Omental fat pad (tissue), 4 donors: ENCODE measurements around the gene TMEM158. TPM values are rescaled to one million over a fixed set of nuclear protein-coding genes. Genes with fewer than 3 reads are reported as not detected.

Source experiments
- ATAC-seq: fragments of 150-250 bp; one replicate; pipeline ENCODE4 v1.9.1; 2016; ENCODE audit warnings: mild to moderate bottlenecking, moderate library complexity; ENCODE audit not compliant: low FRiP score
- DNase-seq: peaks from one replicate; pipeline ENCODE4 v3.0.0-alpha.2; 2019; ENCODE audit warnings: low spot score
- total RNA-seq, 4 donors: library from RNA; depleted of rRNA; stranded (reverse); fragments of >200 nt; gene quantifications; one replicate each; pipeline ENCODE4 v1.1.0, GENCODE V29; 2016
- TF ChIP-seq, protein P1 (sequence below), 3 donors: fragments of 450-650 bp; IDR thresholded peaks; one replicate each; pipeline ENCODE4 v1.5.1; 2016 to 2017; ENCODE audit warnings: antibody characterized with exemption in 3 of 3, mild to moderate bottlenecking in 3 of 3, moderate library complexity in 2 of 3

Gene TMEM158
- total RNA-seq, 4 donors from 2014 or later = 0.44 to 15.0 (median 3.9) TPM; not detected in 1

DNA sequence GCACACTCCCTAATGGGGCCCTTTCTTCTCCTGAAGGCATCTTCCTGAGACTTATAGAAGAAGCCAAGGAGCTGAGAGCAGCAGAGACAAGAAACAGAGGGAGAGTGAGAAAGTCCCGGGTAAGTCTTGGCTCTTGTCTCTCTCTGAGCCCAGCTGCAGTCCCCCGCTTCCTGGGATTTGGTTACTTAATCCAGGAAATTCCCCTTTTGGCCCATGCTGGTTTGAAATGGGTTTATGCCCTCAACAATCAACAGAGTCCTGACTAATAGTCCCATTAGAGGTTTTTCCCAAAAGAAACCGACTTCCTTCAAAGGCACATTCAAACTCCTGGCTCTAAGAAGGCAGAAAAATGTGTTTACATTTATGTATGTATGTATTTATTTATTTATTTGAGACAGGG is 22.0 kb downstream of the TMEM158 start:
- ATAC-seq = peak; percentile 55
- DNase-seq = no peak
- TF ChIP-seq, protein P1, sequence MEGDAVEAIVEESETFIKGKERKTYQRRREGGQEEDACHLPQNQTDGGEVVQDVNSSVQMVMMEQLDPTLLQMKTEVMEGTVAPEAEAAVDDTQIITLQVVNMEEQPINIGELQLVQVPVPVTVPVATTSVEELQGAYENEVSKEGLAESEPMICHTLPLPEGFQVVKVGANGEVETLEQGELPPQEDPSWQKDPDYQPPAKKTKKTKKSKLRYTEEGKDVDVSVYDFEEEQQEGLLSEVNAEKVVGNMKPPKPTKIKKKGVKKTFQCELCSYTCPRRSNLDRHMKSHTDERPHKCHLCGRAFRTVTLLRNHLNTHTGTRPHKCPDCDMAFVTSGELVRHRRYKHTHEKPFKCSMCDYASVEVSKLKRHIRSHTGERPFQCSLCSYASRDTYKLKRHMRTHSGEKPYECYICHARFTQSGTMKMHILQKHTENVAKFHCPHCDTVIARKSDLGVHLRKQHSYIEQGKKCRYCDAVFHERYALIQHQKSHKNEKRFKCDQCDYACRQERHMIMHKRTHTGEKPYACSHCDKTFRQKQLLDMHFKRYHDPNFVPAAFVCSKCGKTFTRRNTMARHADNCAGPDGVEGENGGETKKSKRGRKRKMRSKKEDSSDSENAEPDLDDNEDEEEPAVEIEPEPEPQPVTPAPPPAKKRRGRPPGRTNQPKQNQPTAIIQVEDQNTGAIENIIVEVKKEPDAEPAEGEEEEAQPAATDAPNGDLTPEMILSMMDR (IDR thresholded peaks at IDR 0.05) = no peak

DNA sequence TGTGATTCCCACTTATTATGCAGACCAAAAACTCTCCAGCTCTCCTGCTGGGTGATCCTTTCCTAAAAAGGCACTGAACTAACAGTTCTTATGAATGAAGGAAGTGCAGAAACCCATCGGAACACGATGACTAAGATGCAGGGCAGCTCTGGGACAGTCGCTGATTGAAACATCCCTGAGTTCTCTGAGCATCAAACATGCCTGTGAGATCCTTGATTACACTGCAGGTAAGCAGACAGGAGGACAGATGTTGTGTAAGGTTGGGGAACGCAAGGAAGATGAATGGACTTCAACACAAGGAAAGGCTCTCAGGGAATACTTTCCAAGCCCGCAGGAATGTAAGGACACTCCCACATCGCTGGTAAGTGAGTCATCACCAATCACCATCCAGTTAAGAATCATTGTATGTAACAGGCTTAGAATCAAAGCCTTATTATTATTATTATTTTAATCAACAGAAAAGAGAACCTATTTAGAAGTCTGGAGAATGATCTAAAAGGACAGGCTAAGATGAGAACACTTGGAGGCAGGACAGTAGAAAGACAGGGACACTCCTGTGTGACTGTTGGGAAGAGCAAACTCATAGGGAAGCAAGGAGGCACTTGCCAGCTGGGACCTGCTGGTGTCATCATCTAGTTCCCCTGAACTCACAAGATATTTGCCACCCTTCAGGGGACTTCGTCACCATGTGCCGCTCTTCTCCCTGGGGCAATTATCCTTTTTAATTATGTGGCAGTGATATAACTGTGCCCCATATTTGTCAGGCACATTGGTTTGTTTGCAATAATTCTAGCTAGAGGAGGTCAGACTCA is 26.0 kb downstream of the TMEM158 start:
- TF ChIP-seq, protein P1 (IDR thresholded peaks at IDR 0.05) = no peak
- DNase-seq (no peak), ATAC-seq (peak; percentile 47)

DNA sequence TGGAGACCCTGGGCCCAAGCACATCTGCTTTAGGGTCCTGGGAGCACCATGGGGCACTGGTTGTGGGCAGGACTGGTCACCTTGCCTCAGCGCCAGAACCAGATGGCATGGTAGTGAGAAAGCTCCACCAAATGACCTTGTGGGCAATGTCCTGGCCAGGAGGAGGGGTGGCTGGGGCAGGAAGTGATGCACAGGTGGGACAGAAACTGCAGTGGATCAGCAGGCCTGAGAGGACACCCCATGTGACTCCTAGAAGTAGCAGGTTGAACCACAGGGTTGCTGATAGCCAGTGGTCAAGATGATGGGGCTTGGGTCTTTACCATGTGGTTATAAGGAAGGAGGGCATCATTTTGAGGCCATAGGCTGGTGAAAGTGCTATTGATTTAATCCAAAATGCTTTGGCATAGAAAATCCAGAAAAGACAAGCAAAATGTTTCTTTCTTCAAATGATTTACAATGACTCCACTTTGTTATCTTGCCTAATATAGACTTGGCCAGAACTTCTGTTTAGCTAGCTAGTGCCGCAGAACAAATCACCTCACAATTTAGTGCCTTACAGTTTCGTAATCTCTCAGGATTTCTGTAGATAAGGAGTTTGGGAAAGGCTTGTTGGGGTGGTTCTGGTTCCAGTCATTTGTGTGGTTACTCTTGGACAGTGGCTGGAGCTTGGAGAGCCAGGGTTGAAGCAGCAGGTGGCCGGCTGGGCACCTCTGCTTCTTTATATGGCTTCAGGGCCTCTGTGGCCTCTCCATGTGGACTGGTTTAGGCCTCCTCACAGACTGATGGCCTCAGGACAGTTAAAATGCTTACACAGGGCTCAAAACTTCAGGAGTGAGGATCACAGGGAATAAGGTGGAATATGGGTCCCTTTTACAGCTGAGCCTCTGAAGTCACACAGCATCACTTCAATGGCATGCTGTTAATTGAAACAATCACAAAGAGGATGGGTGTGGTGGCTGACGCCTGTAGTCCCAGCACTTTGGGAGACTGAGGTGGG is 27.5 kb downstream of the TMEM158 start:
- ATAC-seq = peak; percentile 42
- TF ChIP-seq, protein P1 (IDR thresholded peaks at IDR 0.05) = no peak
- no peak for DNase-seq

DNA sequence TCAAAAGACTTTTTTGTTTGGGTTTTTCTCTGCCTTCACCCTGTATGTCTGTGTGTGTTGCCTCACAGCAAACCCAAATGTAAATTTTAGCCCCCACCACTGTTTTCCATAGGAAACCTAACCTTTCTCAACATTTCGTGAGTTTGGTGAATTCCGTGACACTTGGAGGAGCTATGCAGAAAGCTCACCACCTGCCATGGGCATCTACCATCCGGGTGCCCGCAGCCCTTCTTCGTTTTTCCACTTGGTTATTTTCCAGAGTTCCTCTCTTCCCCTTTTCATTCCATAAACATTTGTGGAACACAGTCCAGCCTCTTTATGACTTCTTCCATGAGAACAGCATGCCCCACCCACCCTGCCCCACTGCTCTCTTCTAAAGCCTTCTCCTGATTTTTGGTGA is 31.3 kb downstream of the TMEM158 start:
- DNase-seq = no peak
- TF ChIP-seq, protein P1 (IDR thresholded peaks at IDR 0.05) = no peak

DNA sequence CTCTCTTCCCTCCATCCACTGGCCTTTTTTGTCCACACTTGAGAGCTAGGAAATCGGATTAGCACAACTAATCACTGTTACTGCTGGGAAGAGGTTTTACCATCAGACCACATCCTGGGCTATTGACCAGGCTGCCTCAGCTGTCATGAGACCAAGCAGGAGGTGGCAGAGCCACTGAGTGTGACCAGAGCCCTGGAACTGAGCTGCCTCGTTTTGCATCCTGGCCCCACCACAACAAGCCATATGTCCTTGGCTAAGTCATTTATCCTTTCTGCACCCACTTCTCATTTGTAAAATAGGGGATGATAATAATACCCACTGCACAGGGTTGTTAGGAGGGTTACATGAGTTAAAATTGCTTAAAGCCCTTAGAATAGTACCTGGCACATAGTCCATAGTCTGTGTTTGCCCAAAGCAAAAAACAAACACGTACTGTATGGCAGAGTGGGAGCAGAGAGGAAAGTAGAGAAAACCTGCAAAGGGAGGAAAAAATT is 34.1 kb downstream of the TMEM158 start:
- TF ChIP-seq, protein P1 (IDR thresholded peaks at IDR 0.05) = no peak
- DNase-seq (no peak), ATAC-seq (no peak)

More for the DNA sequence above, 31.3 kb downstream of the TMEM158 start:
- ATAC-seq = no peak

DNA sequence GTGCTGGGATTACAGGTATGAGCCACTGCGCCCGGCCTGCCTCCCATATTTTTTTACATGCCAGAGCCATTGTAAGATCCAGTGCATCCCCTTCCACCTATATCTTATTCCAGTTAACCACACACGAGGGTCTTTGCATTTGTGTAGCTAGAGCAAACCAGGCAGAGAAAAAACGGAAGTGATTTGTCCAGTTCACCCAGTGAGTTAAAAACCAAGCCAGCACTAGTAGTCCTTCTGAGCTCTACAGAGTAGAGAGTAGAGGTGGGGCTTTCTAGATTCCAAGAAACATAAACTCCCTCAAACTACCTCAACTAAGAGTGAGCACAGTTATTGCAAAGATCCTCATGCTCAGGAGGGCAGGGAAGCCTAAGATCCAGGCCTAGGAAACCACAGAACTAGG is 34.7 kb downstream of the TMEM158 start:
- ATAC-seq (no peak), DNase-seq (no peak)
- TF ChIP-seq, protein P1 (IDR thresholded peaks at IDR 0.05) = no peak
